Astrocyte (in vitro differentiated cells and primary cell): ENCODE results near the gene DUSP16. TPM values are rescaled to one million over a fixed set of nuclear protein-coding genes. Genes with fewer than 3 reads are reported as not detected.
"Not testable (repeated sequence)": the region's sequence is repeated elsewhere in the genome, so short reads cannot be mapped to it uniquely, and the experiment has no call there.

Source experiments
- DNase-seq: peaks from one replicate; pipeline ENCODE4 v3.0.0-alpha.2; 2010; ENCODE audit warnings: low read depth
- FAIRE-seq: peaks from 2 replicates; lab custom pipeline; 2011; peaks lifted over from hg19 to GRCh38; lab: Jason Lieb, UNC
- H2AFZ ChIP-seq: 2 replicates; pipeline ENCODE4 v1.6.0; 2012; ENCODE audit warnings: low read depth, low read length, inconsistent platforms
- H3K27ac ChIP-seq: 2 replicates; pipeline ENCODE4 v1.5.1; 2011; ENCODE audit warnings: low read depth, low read length, inconsistent platforms
- H3K27me3 ChIP-seq: 2 replicates; pipeline ENCODE4 v1.6.0; 2011; ENCODE audit warnings: low read length, inconsistent platforms; ENCODE audit not compliant: insufficient read depth
- H3K36me3 ChIP-seq: 2 replicates; pipeline ENCODE4 v1.5.1; 2011; ENCODE audit warnings: low read length, inconsistent platforms; ENCODE audit not compliant: insufficient read depth
- H3K4me1 ChIP-seq: 2 replicates; pipeline ENCODE4 v1.5.1; 2011; ENCODE audit warnings: low read length, inconsistent platforms; ENCODE audit not compliant: insufficient read depth
- H3K4me2 ChIP-seq: 2 replicates; pipeline ENCODE4 v1.6.0; 2012; ENCODE audit warnings: low read length, inconsistent platforms
- H3K4me3 ChIP-seq: 2 replicates; pipeline ENCODE4 v1.5.1; 2011; ENCODE audit warnings: low read depth, mild to moderate bottlenecking, low read length, inconsistent platforms; ENCODE audit not compliant: insufficient read depth
- H3K79me2 ChIP-seq: 2 replicates; pipeline ENCODE4 v1.6.0; 2012; ENCODE audit warnings: mild to moderate bottlenecking, low read length, inconsistent platforms; ENCODE audit not compliant: insufficient read depth
- H3K9ac ChIP-seq: 2 replicates; pipeline ENCODE4 v1.6.0; 2012; ENCODE audit warnings: mild to moderate bottlenecking, low read length, inconsistent platforms
- H3K9me3 ChIP-seq: 2 replicates; pipeline ENCODE4 v1.5.1; 2012; ENCODE audit warnings: low read depth, mild to moderate bottlenecking, low read length, inconsistent platforms; ENCODE audit not compliant: insufficient read depth
- H4K20me1 ChIP-seq: 2 replicates; pipeline ENCODE4 v1.6.0; 2012; ENCODE audit warnings: low read length, inconsistent platforms; ENCODE audit not compliant: insufficient read depth
- H3K27ac Mint-ChIP-seq: one replicate; pipeline ENCODE4 v1.8.0; 2021; ENCODE audit warnings: mild to moderate bottlenecking, mixed read lengths; ENCODE audit not compliant: unreplicated experiment
- H3K27me3 Mint-ChIP-seq: one replicate; pipeline ENCODE4 v1.8.0; 2021; ENCODE audit warnings: low read depth, mixed read lengths; ENCODE audit not compliant: unreplicated experiment
- H3K36me3 Mint-ChIP-seq: one replicate; pipeline ENCODE4 v1.8.0; 2021; ENCODE audit warnings: low read depth, mixed read lengths; ENCODE audit not compliant: unreplicated experiment
- H3K4me1 Mint-ChIP-seq: one replicate; pipeline ENCODE4 v1.8.0; 2021; ENCODE audit warnings: low read depth, mixed read lengths; ENCODE audit not compliant: unreplicated experiment
- H3K4me3 Mint-ChIP-seq: one replicate; pipeline ENCODE4 v1.8.0; 2021; ENCODE audit warnings: mild to moderate bottlenecking, moderate library complexity, mixed read lengths; ENCODE audit not compliant: unreplicated experiment
- H3K9me3 Mint-ChIP-seq: one replicate; pipeline ENCODE4 v1.8.0; 2021; ENCODE audit warnings: mild to moderate bottlenecking, mixed read lengths; ENCODE audit not compliant: unreplicated experiment
- EZH2 ChIP-seq: IDR thresholded peaks from 2 replicates; pipeline ENCODE4 v1.6.1; 2012; ENCODE audit warnings: mild to moderate bottlenecking, low read length, inconsistent platforms; ENCODE audit not compliant: insufficient read depth
- total RNA-seq: library from RNA; stranded (reverse); gene quantifications from 2 replicates; pipeline ENCODE4 v1.2.1, GENCODE V29; 2021
- TF ChIP-seq, protein P1 (sequence below): IDR thresholded peaks from 2 replicates; pipeline ENCODE4 v1.5.1; 2011; ENCODE audit warnings: low read depth, mild to moderate bottlenecking, inconsistent platforms, low read length, moderate library complexity; ENCODE audit not compliant: insufficient read depth

The DUSP16 gene
- total RNA-seq, 1 donor from 2014 or later = 24.2 TPM

DNA sequence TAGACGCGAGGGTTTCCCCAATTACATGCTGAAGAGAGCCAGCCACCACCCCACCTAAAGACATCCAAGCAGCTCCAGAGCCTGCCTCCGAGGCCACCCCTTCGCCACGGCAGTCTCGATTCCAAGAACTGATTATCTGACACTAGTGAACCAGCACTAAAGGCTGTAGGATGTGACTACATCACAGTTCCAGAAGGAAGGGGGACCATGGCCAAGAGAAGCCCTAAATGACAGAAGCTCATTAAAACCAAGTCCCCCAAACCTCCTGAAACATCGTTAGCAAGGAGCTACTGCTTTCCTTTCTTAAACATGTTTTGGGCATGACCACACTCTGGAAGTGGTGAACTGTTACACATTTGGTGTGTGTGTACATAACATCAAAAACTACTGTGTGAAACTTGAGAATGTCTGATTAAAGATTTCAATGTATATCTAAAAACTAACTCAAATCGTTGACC, 88.2 kb downstream of the DUSP16 start:
- H3K36me3 Mint-ChIP-seq = peaks cover 44% of the 10 kb centered on the region
- Histone ChIP-seq H3K79me2 (peaks cover 3% of the 10 kb centered on the region), H3K36me3 (peaks cover 8% of the 10 kb centered on the region), H3K27ac (no peak overlapping the region), H3K4me3 (no peak overlapping the region), H3K9me3 (no peaks in the 10 kb centered on the region), H4K20me1 (peaks cover 11% of the 10 kb centered on the region), H3K4me2 (no peak overlapping the region), H3K27me3 (no peaks in the 10 kb centered on the region), H3K9ac (no peak overlapping the region), H3K4me1 (peaks cover 3% of the 10 kb centered on the region), H2AFZ (no peak overlapping the region)
- peaks cover 2% of the 10 kb centered on the region for H3K4me1 Mint-ChIP-seq
- H3K27me3 Mint-ChIP-seq = no peaks in the 10 kb centered on the region
- FAIRE-seq (no peak), DNase-seq (no peak)
- no peak overlapping the region for H3K27ac Mint-ChIP-seq
- peaks cover 2% of the 10 kb centered on the region for H3K9me3 Mint-ChIP-seq
- no peak overlapping the region for H3K4me3 Mint-ChIP-seq
- TF ChIP-seq EZH2 = no peak
- TF ChIP-seq, protein P1, sequence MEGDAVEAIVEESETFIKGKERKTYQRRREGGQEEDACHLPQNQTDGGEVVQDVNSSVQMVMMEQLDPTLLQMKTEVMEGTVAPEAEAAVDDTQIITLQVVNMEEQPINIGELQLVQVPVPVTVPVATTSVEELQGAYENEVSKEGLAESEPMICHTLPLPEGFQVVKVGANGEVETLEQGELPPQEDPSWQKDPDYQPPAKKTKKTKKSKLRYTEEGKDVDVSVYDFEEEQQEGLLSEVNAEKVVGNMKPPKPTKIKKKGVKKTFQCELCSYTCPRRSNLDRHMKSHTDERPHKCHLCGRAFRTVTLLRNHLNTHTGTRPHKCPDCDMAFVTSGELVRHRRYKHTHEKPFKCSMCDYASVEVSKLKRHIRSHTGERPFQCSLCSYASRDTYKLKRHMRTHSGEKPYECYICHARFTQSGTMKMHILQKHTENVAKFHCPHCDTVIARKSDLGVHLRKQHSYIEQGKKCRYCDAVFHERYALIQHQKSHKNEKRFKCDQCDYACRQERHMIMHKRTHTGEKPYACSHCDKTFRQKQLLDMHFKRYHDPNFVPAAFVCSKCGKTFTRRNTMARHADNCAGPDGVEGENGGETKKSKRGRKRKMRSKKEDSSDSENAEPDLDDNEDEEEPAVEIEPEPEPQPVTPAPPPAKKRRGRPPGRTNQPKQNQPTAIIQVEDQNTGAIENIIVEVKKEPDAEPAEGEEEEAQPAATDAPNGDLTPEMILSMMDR = no peak

DNA sequence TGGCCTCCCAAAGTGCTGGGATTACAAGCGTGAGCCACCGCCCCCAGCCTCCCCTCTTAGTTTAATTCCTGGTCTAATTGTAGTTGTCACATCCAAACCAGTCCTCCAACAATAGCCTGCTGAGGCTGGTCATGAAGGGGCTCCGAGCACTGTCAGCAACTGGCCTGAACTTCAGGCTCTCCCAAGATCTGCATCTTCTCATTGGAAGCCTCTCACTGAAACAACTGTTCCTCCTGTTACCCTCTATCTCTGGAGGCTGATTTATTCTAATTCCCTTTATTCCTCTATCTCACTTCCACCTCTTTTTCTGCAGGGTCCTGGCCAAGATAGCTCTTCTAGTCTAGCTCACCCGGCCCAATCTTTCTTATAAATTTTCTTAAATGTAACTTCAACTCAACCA, 89.4 kb downstream of the DUSP16 start:
- Mint-ChIP-seq H3K4me1 (peaks cover 2% of the 10 kb centered on the region), H3K9me3 (peaks cover 2% of the 10 kb centered on the region), H3K27ac (no peak overlapping the region), H3K4me3 (no peak overlapping the region), H3K27me3 (no peaks in the 10 kb centered on the region), H3K36me3 (peaks cover 39% of the 10 kb centered on the region)
- no peak for FAIRE-seq
- Histone ChIP-seq H2AFZ (no peak overlapping the region), H3K9me3 (no peaks in the 10 kb centered on the region), H3K27me3 (no peaks in the 10 kb centered on the region), H3K4me3 (no peak overlapping the region), H3K79me2 (peaks cover 3% of the 10 kb centered on the region), H3K36me3 (peaks cover 8% of the 10 kb centered on the region), H3K27ac (no peak overlapping the region), H3K4me2 (no peak overlapping the region), H4K20me1 (peaks cover 11% of the 10 kb centered on the region), H3K4me1 (peaks cover 3% of the 10 kb centered on the region), H3K9ac (no peak overlapping the region)
- TF ChIP-seq, protein P1 = no peak
- TF ChIP-seq EZH2 = no peak
- DNase-seq = no peak

DNA sequence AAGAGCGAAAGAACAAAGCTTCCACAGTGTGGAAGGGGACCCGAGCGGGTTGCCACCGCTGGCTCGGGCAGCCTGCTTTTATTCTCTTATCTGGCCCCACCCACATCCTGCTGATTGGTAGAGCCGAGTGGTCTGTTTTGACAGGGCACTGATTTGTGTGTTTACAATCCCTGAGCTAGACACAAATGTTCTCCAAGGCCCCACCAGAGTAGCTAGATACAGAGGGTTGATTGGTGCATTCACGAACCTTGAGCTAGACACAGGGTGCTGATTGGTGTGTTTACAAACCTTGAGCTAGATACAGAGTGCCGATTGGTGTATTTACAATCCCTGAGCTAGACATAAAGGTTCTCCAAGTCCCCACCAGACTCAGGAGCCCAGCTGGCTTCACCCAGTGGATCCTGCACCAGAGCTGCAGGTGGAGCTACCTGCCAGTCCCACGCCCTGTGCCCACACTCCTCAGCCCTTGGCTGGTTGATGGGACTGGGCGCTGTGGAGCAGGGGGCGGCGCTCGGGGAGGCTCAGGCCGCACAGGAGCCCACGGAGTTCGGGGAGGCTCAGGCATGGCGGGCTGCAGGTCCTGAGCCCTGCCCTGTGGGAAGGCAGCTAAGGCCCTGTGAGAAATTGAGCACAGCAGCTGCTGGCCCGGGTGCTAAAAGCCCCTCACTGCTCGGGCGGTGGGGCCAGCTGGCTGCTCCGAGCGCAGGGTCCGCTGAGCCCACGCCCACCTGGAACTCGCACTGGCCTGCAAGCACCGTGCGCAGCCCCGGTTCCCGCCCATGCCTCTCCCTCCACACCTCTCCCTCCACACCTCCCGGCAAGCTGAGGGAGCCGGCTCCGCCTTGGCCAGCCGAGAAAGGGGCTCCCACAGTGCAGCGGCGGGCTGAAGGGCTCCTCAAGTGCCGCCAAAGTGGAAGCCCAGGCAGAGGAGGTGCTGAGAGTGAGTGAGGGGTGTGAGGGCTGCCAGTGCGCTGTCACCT, 90.4 kb downstream of the DUSP16 start:
- H4K20me1 ChIP-seq = peaks cover 11% of the 10 kb centered on the region
- H3K9me3 ChIP-seq, H3K4me3 ChIP-seq, H3K36me3 ChIP-seq, H3K79me2 ChIP-seq, H3K27me3 ChIP-seq, H3K4me1 Mint-ChIP-seq, H3K27ac Mint-ChIP-seq, H3K27me3 Mint-ChIP-seq, H3K4me3 Mint-ChIP-seq, H3K27ac ChIP-seq, FAIRE-seq, H3K4me2 ChIP-seq, H3K9me3 Mint-ChIP-seq, DNase-seq, H3K9ac ChIP-seq, H2AFZ ChIP-seq, H3K4me1 ChIP-seq: not testable (repeated sequence)
- peaks cover 37% of the 10 kb centered on the region for H3K36me3 Mint-ChIP-seq
